A549 (cell line): Measurements from ENCODE around the gene GPR61. TPM values are rescaled to one million over a fixed set of nuclear protein-coding genes. Genes with fewer than 3 reads are reported as not detected.

ENCODE experiments used
- ATAC-seq, 2 experiments: fragments of 200-7000 bp in 1 of 2; fragments of >200 bp in 1 of 2; cut with Nextera tagmentation in 1 of 2; cut with Tn5 transposase in 1 of 2; 3 replicates each; pipeline versions ENCODE4 v1.8.0 to v1.9.1; 2018 to 2020; ENCODE audit warnings: mild to moderate bottlenecking in 1 of 2, moderate library complexity in 1 of 2
- CTCF ChIA-PET: fragments of 300-600 bp; sonication (Branson Sonifier 250); formaldehyde crosslinking; extraction: SDS; loops from one replicate; lab custom pipeline; 2021; ENCODE audit warnings: antibody characterized with exemption, inconsistent platforms; lab: Yijun Ruan, JAX
- POLR2A ChIA-PET: fragments of 350-600 bp; formaldehyde crosslinking; extraction: SDS; loops from one replicate; lab custom pipeline; 2021; ENCODE audit warnings: antibody characterized with exemption, inconsistent platforms; lab: Yijun Ruan, JAX
- DNase-seq, 2 experiments: peaks; one replicate each; pipeline versions ENCODE4 v3.0.0 to v3.0.0-alpha.2; 2011 to 2016; ENCODE audit warnings: low read depth in 1 of 2, low spot score in 1 of 2
- FAIRE-seq: peaks from 2 replicates; lab custom pipeline; 2011; peaks lifted over from hg19 to GRCh38; lab: Jason Lieb, UNC
- H3K27ac ChIP-seq, 2 experiments: fragments of >200 bp; sonication (Bioruptor Twin); formaldehyde crosslinking; 3 replicates each; pipeline ENCODE4 v1.5.1; 2016 to 2017
- H3K4me1 ChIP-seq: fragments of >200 bp; sonication (Bioruptor Twin); formaldehyde crosslinking; 3 replicates; pipeline ENCODE4 v1.6.1; 2016
- H3K4me2 ChIP-seq: fragments of >200 bp; sonication (Bioruptor Twin); formaldehyde crosslinking; 3 replicates; pipeline ENCODE4 v1.6.1; 2016
- H3K4me3 ChIP-seq: fragments of >200 bp; sonication (Bioruptor Twin); formaldehyde crosslinking; 3 replicates; pipeline ENCODE4 v1.5.1; 2016
- H3K9me3 ChIP-seq: fragments of >200 bp; sonication (Bioruptor Twin); formaldehyde crosslinking; 3 replicates; pipeline ENCODE4 v1.6.1; 2016
- ATOH8 ChIP-seq: fragments of 250-450 bp; sonication (Bioruptor Pico); IDR thresholded peaks from 2 replicates; pipeline ENCODE4 v1.5.0; 2020; ENCODE audit warnings: low read depth, mild to moderate bottlenecking, moderate library complexity
- BHLHE40 ChIP-seq: IDR thresholded peaks from 2 replicates; pipeline ENCODE4 v1.6.1; 2012; ENCODE audit warnings: low read depth, low read length, inconsistent platforms
- ELK1 ChIP-seq: fragments of 150-350 bp; IDR thresholded peaks from 2 replicates; pipeline ENCODE4 v1.6.1; 2014; ENCODE audit warnings: low read depth, mild to moderate bottlenecking, low read length
- FOSL2 ChIP-seq, 2 experiments: fragments of 450-650 bp in 1 of 2; fragments of >200 bp in 1 of 2; sonication (Bioruptor Twin) in 1 of 2; formaldehyde crosslinking; IDR thresholded peaks; 2 replicates each; pipeline versions ENCODE4 v1.5.0 to v1.6.1; 2016 to 2020; ENCODE audit warnings: mild to moderate bottlenecking in 1 of 2, moderate library complexity in 1 of 2
- FOXS1 ChIP-seq: fragments of 250-450 bp; sonication (Bioruptor Pico); IDR thresholded peaks from 2 replicates; pipeline ENCODE4 v1.5.0; 2020; ENCODE audit warnings: mild to moderate bottlenecking, moderate library complexity
- GATA3 ChIP-seq: IDR thresholded peaks from 2 replicates; pipeline ENCODE4 v1.6.1; 2012; ENCODE audit warnings: borderline replicate concordance
- HOXA7 ChIP-seq: fragments of 250-450 bp; sonication (Bioruptor Pico); IDR thresholded peaks from 2 replicates; pipeline ENCODE4 v1.5.0; 2020; ENCODE audit warnings: mild to moderate bottlenecking, moderate library complexity
- JUN ChIP-seq, 2 experiments: fragments of >200 bp; sonication (Bioruptor Twin); formaldehyde crosslinking; IDR thresholded peaks; 2 replicates in 1 of 2; 3 replicates in 1 of 2; pipeline ENCODE4 v1.6.1; 2016 to 2017
- KDM1A ChIP-seq: fragments of 200-600 bp; sonication (generic); IDR thresholded peaks from 2 replicates; pipeline ENCODE4 v1.6.1; 2016; ENCODE audit warnings: low read depth, mild to moderate bottlenecking
- MAFK ChIP-seq: fragments of 450-650 bp; IDR thresholded peaks from 2 replicates; pipeline ENCODE4 v1.6.1; 2014; ENCODE audit not compliant: partially characterized antibody
- MYC ChIP-seq: IDR thresholded peaks from 2 replicates; pipeline ENCODE4 v1.6.1; 2012; ENCODE audit warnings: mild to moderate bottlenecking, inconsistent platforms, low read length, improper control_type of control experiment, borderline replicate concordance
- NPAS2 ChIP-seq: fragments of 250-450 bp; sonication (Bioruptor Pico); IDR thresholded peaks from 2 replicates; pipeline ENCODE4 v1.8.0; 2022; ENCODE audit warnings: mild to moderate bottlenecking, moderate library complexity, borderline replicate concordance
- PBX3 ChIP-seq: IDR thresholded peaks from 2 replicates; pipeline ENCODE4 v1.6.1; 2012
- RAD21 ChIP-seq, 2 experiments: fragments of >200 bp in 1 of 2; sonication (Bioruptor Twin) in 1 of 2; formaldehyde crosslinking in 1 of 2; IDR thresholded peaks in 1 of 2; conservative IDR thresholded peaks in 1 of 2; 2 replicates in 1 of 2; 3 replicates in 1 of 2; pipeline ENCODE4 v1.6.1; 2012 to 2018; ENCODE audit warnings: inconsistent platforms in 1 of 2
- RNF2 ChIP-seq: fragments of 200-600 bp; sonication (generic); IDR thresholded peaks from 2 replicates; pipeline ENCODE4 v1.6.1; 2016; ENCODE audit warnings: low read depth, mild to moderate bottlenecking, antibody characterized with exemption, moderate library complexity, borderline replicate concordance
- TFCP2L1 ChIP-seq: fragments of 250-450 bp; sonication (Bioruptor Pico); IDR thresholded peaks from 2 replicates; pipeline ENCODE4 v1.5.0; 2021; ENCODE audit warnings: mild to moderate bottlenecking
- TP53 ChIP-seq: fragments of 250-450 bp; sonication (Bioruptor Pico); IDR thresholded peaks from 2 replicates; pipeline ENCODE4 v1.5.0; 2021; ENCODE audit warnings: mild to moderate bottlenecking, moderate library complexity
- ZNF302 ChIP-seq: fragments of 250-450 bp; sonication (Bioruptor Pico); IDR thresholded peaks from 2 replicates; pipeline ENCODE4 v1.9.0; 2021; ENCODE audit warnings: inconsistent platforms, mild to moderate bottlenecking, moderate library complexity
- ZSCAN20 ChIP-seq: fragments of 250-450 bp; sonication (Bioruptor Pico); IDR thresholded peaks from 2 replicates; pipeline ENCODE4 v1.8.0; 2022; ENCODE audit warnings: mild to moderate bottlenecking, moderate library complexity
- polyA plus RNA-seq, 4 experiments: library from polyadenylated mRNA; depleted of rRNA in 3 of 4; stranded (reverse); fragments of >200 nt; fragmentation: RNase III in 1 of 4; extraction: RNeasy Plus Mini Kit Qiagen cat#74134 plus additional on column Dnase treatment in 1 of 4; gene quantifications; 2 replicates in 3 of 4; 3 replicates in 1 of 4; pipeline ENCODE4 v1.2.3, GENCODE V29; 2011 to 2017
- TF ChIP-seq, protein P1 (sequence below): fragments of 450-650 bp; IDR thresholded peaks from 2 replicates; pipeline ENCODE4 v1.6.1; 2014; ENCODE audit warnings: antibody characterized with exemption

GPR61 gene
- polyA plus RNA-seq, 2 of the 4 experiments (the other 2 are of a cell fraction): 0.14 TPM; not detected in 1

DNA sequence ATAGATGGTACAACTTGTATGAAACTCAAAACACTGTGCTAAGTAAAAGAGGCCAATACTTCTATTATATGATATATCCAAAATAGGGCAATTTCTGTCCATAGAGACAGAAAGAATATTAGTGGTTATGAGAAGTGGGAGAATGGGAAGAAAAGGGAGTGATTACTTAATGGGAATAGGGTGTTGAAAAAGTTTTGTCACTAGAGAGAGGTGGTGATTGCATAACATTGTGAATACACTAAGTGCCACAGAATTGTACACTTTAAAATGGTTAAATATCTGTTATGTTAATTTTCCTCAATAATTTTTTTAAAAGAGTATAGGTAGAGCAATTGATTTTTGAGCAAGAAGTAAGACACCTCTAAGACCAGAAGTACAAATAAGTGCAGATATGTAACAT is 50.0 kb downstream of the GPR61 start:
- H3K4me1 ChIP-seq: no peaks in the 10 kb centered on the region
- H3K27ac ChIP-seq: no peak overlapping the region
- no peak for DNase-seq
- no peak for FAIRE-seq
- ChIA-PET POLR2A (no interaction called here), CTCF (interaction anchor here (0.6 kb wide), 1 partner anchor 440 kb away, joined by 4 read pairs; no protein-coding TSS in a partner anchor)
- H3K4me2 ChIP-seq: no peak overlapping the region
- ATAC-seq: no peak
- H3K4me3 ChIP-seq: no peak overlapping the region
- TF ChIP-seq ZSCAN20 (CRISPR knock-in tag) (no peak), JUN (IDR thresholded peaks at IDR 0.05) (no peak), GATA3 (no peak), PBX3 (no peak), ZNF302 (CRISPR knock-in tag) (no peak), FOXS1 (CRISPR knock-in tag) (no peak), TFCP2L1 (CRISPR knock-in tag) (no peak), ELK1 (no peak), RAD21 (conservative IDR thresholded peaks at IDR 0.05 in 1 of 2, IDR thresholded peaks at IDR 0.05 in 1 of 2) (no peak), FOSL2 (IDR thresholded peaks at IDR 0.05) (no peak), FOSL2 (CRISPR knock-in tag; IDR thresholded peaks at IDR 0.05) (no peak)
- no peaks in the 10 kb centered on the region for H3K9me3 ChIP-seq

DNA sequence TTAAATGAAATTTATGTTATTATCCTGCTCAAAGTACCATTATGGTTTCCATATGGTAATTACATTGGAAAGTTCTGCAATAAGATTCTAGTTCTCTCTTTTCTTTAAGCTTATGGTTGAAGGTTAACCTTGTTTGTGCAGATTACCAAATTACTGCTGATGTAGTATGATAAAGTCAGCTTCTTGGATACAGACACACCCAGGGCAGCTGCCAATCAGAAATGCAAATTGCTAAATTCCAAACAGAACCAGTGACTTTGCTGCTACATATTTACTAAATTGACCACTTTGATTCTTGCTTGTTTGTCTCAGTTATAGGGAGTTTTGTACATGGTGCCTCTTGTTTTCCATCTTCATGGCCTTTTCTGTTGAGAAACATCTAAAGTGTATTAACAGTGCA is 53.2 kb downstream of the GPR61 start:
- Histone ChIP-seq H3K9me3 (no peaks in the 10 kb centered on the region), H3K27ac (no peak overlapping the region), H3K4me2 (no peak overlapping the region), H3K4me3 (no peak overlapping the region), H3K4me1 (no peaks in the 10 kb centered on the region)
- DNase-seq (no peak), ATAC-seq (no peak), FAIRE-seq (no peak)
- TF ChIP-seq, protein P1, sequence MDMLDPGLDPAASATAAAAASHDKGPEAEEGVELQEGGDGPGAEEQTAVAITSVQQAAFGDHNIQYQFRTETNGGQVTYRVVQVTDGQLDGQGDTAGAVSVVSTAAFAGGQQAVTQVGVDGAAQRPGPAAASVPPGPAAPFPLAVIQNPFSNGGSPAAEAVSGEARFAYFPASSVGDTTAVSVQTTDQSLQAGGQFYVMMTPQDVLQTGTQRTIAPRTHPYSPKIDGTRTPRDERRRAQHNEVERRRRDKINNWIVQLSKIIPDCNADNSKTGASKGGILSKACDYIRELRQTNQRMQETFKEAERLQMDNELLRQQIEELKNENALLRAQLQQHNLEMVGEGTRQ: no peak
- TF ChIP-seq BHLHE40: no peak
- no peak for TF ChIP-seq NPAS2 (CRISPR knock-in tag)
- TF ChIP-seq RNF2: no peak
- no peak for TF ChIP-seq KDM1A
- TF ChIP-seq TFCP2L1 (CRISPR knock-in tag): no peak
- no peak for TF ChIP-seq MYC
- no peak for TF ChIP-seq MAFK
- no peak for TF ChIP-seq ATOH8 (CRISPR knock-in tag)
- TF ChIP-seq HOXA7 (CRISPR knock-in tag): no peak
- no peak for TF ChIP-seq TP53 (CRISPR knock-in tag)
- no peak for TF ChIP-seq PBX3
- ChIA-PET POLR2A (no interaction called here), CTCF (no interaction called here)
